Right atrium auricular region (tissue), 2 donors: ENCODE data around the gene ABCB10. TPM values are rescaled to one million over a fixed set of nuclear protein-coding genes. Genes with fewer than 3 reads are reported as not detected.

ENCODE experiments used
- DNase-seq: peaks from one replicate; pipeline ENCODE4 v3.0.0-alpha.2; 2019; ENCODE audit warnings: low spot score
- H3K27ac ChIP-seq, 2 donors: fragments of 200-600 bp; sonication (generic); 1 replicate in 1 of 2; 2 replicates in 1 of 2; pipeline ENCODE4 v1.5.1; 2016 to 2019
- H3K27me3 ChIP-seq, 2 donors: fragments of 200-600 bp; sonication (generic); one replicate each; pipeline versions ENCODE4 v1.5.1 to v1.6.0; 2017 to 2019
- H3K36me3 ChIP-seq: fragments of 200-600 bp; sonication (generic); one replicate; pipeline ENCODE4 v1.5.1; 2016
- H3K4me1 ChIP-seq, 2 donors: fragments of 200-600 bp; sonication (generic); one replicate each; pipeline versions ENCODE4 v1.5.1 to v1.6.0; 2017 to 2019
- H3K4me3 ChIP-seq, 2 donors: fragments of 200-600 bp; sonication (generic); 1 replicate in 1 of 2; 2 replicates in 1 of 2; pipeline ENCODE4 v1.5.1; 2017 to 2019; ENCODE audit warnings: mild to moderate bottlenecking in 1 of 2, moderate library complexity in 1 of 2
- H3K9me3 ChIP-seq, 2 donors: fragments of 200-600 bp; sonication (generic); one replicate each; pipeline ENCODE4 v1.5.1; 2019
- CTCF ChIP-seq, 2 donors: fragments of 200-600 bp; sonication (generic); IDR thresholded peaks; one replicate each; pipeline ENCODE4 v1.5.1; 2019; ENCODE audit warnings: antibody characterized with exemption in 2 of 2
- total RNA-seq, 2 donors: library from RNA; depleted of rRNA; stranded (reverse); fragments of >200 nt; gene quantifications; one replicate each; pipeline ENCODE4 v1.1.0, GENCODE V29; 2016

The ABCB10 gene
- total RNA-seq, 2 donors from 2014 or later: 8.6 to 9.2 TPM

GRCh38 chr1:229537894-229538293 is 20.6 kb downstream of the ABCB10 start:
- H3K4me3 ChIP-seq: no peak overlapping the region
- H3K27me3 ChIP-seq: no peaks in the 10 kb centered on the region
- DNase-seq: no peak
- peaks cover 68% of the 10 kb centered on the region for H3K36me3 ChIP-seq
- H3K4me1 ChIP-seq: no peaks in the 10 kb centered on the region
- H3K27ac ChIP-seq: no peak overlapping the region
- TF ChIP-seq CTCF (IDR thresholded peaks at IDR 0.05): no peak
- H3K9me3 ChIP-seq: no peaks in the 10 kb centered on the region

- peaks cover 62% of the 10 kb centered on the region for H3K36me3 ChIP-seq
Observed at GRCh38 chr1:229536982-229537381, 21.5 kb downstream of the ABCB10 start.

GRCh38 chr1:229535230-229535629 is 23.3 kb downstream of the ABCB10 start:
- H3K27me3 ChIP-seq: no peaks in the 10 kb centered on the region

More at GRCh38 chr1:229536982-229537381, 21.5 kb downstream of the ABCB10 start:
- H3K27me3 ChIP-seq: no peaks in the 10 kb centered on the region
- DNase-seq: no peak
- H3K27ac ChIP-seq: no peak overlapping the region
- no peaks in the 10 kb centered on the region for H3K4me1 ChIP-seq
- no peak for TF ChIP-seq CTCF (IDR thresholded peaks at IDR 0.05)
- H3K4me3 ChIP-seq: no peak overlapping the region
- H3K9me3 ChIP-seq: no peaks in the 10 kb centered on the region

GRCh38 chr1:229531326-229531725 is 27.2 kb downstream of the ABCB10 start:
- no peaks in the 10 kb centered on the region for H3K4me1 ChIP-seq
- H3K9me3 ChIP-seq: no peaks in the 10 kb centered on the region
- TF ChIP-seq CTCF (IDR thresholded peaks at IDR 0.05): no peak
- DNase-seq: peak; percentile 26
- H3K36me3 ChIP-seq: peaks cover 53% of the 10 kb centered on the region
- no peaks in the 10 kb centered on the region for H3K27me3 ChIP-seq
- H3K27ac ChIP-seq: no peak overlapping the region
- H3K4me3 ChIP-seq: no peak overlapping the region

More at GRCh38 chr1:229535230-229535629, 23.3 kb downstream of the ABCB10 start:
- no peaks in the 10 kb centered on the region for H3K4me1 ChIP-seq
- H3K36me3 ChIP-seq: peaks cover 57% of the 10 kb centered on the region
- H3K4me3 ChIP-seq: no peak overlapping the region
- TF ChIP-seq CTCF (IDR thresholded peaks at IDR 0.05): no peak
- no peak overlapping the region for H3K27ac ChIP-seq
- H3K9me3 ChIP-seq: no peaks in the 10 kb centered on the region
- no peak for DNase-seq

GRCh38 chr1:229529639-229530038 is 28.9 kb downstream of the ABCB10 start:
- no peaks in the 10 kb centered on the region for H3K4me1 ChIP-seq
- no peak overlapping the region for H3K4me3 ChIP-seq
- no peak overlapping the region for H3K27ac ChIP-seq
- H3K27me3 ChIP-seq: no peaks in the 10 kb centered on the region
- peaks cover 54% of the 10 kb centered on the region for H3K36me3 ChIP-seq
- H3K9me3 ChIP-seq: no peaks in the 10 kb centered on the region
- TF ChIP-seq CTCF (IDR thresholded peaks at IDR 0.05): no peak
- peak; percentile 30 for DNase-seq

- no peak for TF ChIP-seq CTCF (IDR thresholded peaks at IDR 0.05)
- H3K27me3 ChIP-seq: no peaks in the 10 kb centered on the region
- DNase-seq: no peak
- no peak overlapping the region for H3K4me3 ChIP-seq
- H3K9me3 ChIP-seq: no peaks in the 10 kb centered on the region
- H3K4me1 ChIP-seq: no peaks in the 10 kb centered on the region
- peaks cover 75% of the 10 kb centered on the region for H3K36me3 ChIP-seq
- no peak overlapping the region for H3K27ac ChIP-seq
Observed at GRCh38 chr1:229526695-229527094, 31.8 kb downstream of the ABCB10 start.
